22Rv1 (cell line): ENCODE measurements around the gene GGNBP2.
"Not testable (repeated sequence)": the region's sequence is repeated elsewhere in the genome, so short reads cannot be mapped to it uniquely, and the experiment has no call there.

Source experiments
- H3K27ac ChIP-seq: fragments of 450-650 bp; 2 replicates; pipeline ENCODE4 v1.5.1; 2017
- ZFX ChIP-seq: fragments of 450-650 bp; IDR thresholded peaks from 2 replicates; pipeline ENCODE4 v1.6.1; 2017; ENCODE audit warnings: antibody characterized with exemption, borderline replicate concordance
- TF ChIP-seq, protein P1 (sequence below): fragments of 450-650 bp; IDR thresholded peaks from 2 replicates; pipeline ENCODE4 v1.5.1; 2017; ENCODE audit warnings: mild to moderate bottlenecking

The GGNBP2 gene

DNA sequence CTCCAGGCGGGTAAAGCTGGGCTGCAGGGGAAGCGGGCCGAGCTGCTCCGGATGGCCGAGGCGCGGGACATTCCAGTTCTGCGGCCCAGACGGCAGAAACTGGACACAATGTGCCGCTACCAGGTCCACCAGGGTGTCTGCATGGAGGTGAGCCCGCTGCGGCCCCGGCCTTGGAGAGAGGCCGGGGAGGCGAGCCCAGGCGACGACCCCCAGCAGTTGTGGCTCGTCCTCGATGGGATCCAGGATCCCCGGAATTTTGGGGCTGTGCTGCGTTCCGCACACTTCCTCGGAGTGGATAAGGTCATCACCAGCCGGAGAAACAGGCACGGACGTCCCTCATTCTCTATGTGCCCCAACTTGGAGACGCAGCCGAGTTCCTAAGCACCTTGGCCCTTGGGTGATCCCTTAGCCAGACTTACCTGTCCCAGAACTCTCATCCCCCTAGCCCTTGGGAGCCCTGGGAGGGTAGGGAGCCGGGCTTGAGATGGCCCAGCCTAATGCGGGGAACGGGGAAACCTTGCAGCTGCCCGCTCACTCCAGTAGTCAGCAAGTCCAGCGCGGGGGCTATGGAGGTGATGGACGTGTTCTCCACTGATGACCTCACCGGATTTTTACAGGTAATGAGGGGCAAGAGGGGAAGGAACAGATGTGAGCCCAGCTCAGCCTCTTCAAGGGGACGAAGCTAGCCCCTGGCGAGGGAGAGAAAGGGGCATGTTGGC lies 57.5 kb downstream of the GGNBP2 start:
- no peak for TF ChIP-seq ZFX
- TF ChIP-seq, protein P1, sequence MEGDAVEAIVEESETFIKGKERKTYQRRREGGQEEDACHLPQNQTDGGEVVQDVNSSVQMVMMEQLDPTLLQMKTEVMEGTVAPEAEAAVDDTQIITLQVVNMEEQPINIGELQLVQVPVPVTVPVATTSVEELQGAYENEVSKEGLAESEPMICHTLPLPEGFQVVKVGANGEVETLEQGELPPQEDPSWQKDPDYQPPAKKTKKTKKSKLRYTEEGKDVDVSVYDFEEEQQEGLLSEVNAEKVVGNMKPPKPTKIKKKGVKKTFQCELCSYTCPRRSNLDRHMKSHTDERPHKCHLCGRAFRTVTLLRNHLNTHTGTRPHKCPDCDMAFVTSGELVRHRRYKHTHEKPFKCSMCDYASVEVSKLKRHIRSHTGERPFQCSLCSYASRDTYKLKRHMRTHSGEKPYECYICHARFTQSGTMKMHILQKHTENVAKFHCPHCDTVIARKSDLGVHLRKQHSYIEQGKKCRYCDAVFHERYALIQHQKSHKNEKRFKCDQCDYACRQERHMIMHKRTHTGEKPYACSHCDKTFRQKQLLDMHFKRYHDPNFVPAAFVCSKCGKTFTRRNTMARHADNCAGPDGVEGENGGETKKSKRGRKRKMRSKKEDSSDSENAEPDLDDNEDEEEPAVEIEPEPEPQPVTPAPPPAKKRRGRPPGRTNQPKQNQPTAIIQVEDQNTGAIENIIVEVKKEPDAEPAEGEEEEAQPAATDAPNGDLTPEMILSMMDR = no peak
- H3K27ac ChIP-seq = peak overlapping the region; percentile 81

DNA sequence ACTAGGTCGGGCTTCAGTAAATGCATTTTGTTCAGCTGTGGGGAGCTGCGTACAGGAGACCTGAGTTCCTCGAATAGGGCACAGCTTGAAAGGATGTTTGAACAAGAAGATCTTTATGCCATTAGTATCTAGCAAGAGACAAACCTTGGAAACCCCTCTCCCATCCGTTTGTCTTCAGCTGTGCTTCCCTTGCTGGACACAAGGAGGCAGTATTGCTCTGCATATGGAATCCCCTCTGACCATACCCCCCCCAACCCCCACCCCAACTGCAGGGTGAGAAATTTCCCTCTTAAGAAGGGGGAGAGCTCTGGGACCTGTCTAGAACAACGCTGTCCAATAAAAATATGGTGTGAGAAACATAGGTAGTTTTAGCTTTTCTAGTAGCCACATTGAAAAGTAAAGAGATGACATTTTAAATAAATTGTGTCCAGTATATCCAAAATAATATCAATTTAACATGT lies 58.2 kb downstream of the GGNBP2 start:
- no peak for TF ChIP-seq ZFX
- TF ChIP-seq, protein P1 = peak; percentile 88
- H3K27ac ChIP-seq = peak overlapping the region; percentile 81

DNA sequence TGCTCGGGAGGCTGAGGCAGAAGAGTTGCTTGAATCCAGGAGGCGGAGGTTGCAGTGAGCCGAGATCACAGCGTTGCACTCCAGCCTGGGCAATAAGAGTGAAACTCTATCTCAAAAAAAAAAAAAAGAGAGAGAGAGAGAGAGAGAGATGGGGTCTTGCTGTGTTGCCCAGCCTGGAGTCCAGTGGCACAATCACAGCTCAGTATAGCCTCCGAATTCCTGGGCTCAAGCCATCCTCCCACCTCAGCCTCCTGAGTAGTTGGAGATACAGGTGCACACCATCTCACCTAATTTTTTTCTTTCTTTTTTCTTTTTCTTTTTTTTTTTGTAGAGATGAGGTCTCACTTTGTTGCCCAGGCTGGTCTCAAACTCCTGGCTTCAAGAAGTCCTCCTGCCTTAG lies 60.3 kb downstream of the GGNBP2 start:
- not testable (repeated sequence) for H3K27ac ChIP-seq

DNA sequence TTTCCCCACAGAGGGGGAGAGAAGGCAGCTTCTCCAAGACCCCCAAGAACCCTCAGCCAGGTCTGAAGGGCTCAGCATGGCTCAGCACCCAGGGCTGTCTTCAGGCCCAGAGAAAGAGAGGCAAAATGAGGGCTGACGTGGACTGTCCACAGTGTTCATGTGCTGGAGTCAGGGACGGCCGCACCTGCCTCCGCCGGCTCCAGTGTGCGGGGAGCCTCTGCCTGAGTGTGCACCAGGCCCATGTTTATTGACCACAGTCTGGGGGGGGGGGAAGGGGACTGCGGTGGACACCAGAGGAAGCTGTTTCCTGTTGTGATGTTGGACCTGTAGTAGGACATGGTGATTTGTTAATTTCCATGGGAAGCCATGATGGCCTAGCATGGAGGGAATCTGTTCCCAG lies 63.6 kb downstream of the GGNBP2 start:
- no peak for TF ChIP-seq ZFX
- TF ChIP-seq, protein P1 = no peak
- no peak overlapping the region for H3K27ac ChIP-seq

DNA sequence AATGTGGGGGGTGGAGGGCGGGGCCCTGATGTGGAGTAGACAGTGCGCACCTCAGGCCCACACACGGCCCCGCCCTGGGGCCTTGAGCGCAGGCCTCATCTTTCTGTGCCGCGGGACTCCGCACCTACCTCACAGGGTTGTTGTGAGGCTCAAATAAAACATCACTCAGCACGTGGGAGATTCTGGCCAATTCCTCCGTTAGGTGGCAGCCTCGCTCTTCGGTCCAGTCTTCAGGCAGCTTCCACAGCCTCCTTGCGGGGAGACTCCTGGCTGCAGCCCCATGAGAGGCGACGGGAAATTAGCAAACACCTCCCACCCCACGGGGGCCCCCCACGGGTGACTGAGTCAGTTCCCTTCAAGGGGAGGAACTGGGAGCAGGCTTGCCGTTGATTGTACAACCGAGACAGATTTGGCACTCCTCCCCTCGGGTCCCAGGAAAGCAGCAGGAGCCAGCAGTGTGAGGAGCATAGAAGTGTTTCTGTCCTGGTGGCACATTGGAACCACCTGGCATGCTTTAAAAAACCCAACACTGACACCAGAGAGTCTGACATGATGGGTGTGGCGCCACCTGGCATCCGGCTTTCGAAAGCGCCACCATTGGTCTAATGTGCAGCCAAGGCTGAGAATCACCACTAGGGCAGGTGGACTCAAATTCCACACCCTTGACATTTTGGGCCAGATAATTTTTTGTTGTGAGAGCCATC lies 64.2 kb downstream of the GGNBP2 start:
- no peak overlapping the region for H3K27ac ChIP-seq
- TF ChIP-seq, protein P1 = peak; percentile 46
- TF ChIP-seq ZFX = no peak

DNA sequence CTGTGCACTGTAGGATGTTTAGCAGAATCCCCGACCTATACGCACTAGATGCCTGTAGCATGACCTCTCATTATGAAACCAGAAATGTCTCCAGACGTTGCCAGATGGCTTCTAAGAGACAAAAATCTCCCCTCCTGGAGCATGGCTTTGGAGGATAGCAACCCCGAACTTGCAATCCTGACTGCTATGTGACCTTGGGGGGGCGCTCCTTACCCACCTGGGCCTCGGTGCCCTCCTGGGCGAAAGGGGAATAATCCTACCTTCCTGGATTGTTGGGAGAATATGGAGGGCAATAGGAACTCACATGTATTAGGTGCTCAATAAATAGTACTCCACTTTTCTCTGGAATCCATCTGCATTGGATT lies 64.8 kb downstream of the GGNBP2 start:
- TF ChIP-seq, protein P1 = peak; percentile 18; the same call in 1 of the 2 replicates
- no peak for TF ChIP-seq ZFX
- no peak overlapping the region for H3K27ac ChIP-seq

DNA sequence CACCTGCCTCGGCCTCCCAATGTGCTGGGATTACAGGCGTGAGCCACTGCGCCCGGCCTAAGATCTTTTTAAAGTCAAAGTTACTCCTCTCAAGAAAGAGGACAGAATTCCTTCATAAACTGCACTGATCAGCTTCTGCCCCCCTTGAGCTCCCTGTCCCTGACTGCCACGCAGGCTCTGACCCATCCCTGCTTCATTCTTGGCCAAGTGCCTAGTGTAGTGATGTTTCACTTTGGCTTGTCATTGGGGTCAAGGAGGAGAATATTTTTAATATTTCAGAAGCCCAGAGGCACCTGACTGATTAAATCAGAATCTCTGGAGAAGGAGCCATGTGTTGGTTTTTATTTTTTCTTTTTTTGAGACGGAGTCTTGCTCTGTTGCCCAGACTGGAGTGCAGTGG lies 65.8 kb downstream of the GGNBP2 start:
- no peak overlapping the region for H3K27ac ChIP-seq
- TF ChIP-seq, protein P1 = no peak
- no peak for TF ChIP-seq ZFX
